Ishikawa (cell line): ENCODE results near the gene FAM199X.

Source experiments
- CEBPB ChIP-seq: IDR thresholded peaks from 2 replicates; pipeline ENCODE4 v1.6.1; 2012
- CREB1 ChIP-seq: IDR thresholded peaks from 2 replicates; pipeline ENCODE4 v1.6.1; 2012; ENCODE audit warnings: low read depth
- EGR1 ChIP-seq: IDR thresholded peaks from 2 replicates; pipeline ENCODE4 v1.6.1; 2012
- EP300 ChIP-seq: IDR thresholded peaks from 2 replicates; pipeline ENCODE4 v1.6.1; 2012; ENCODE audit warnings: borderline replicate concordance
- FOXM1 ChIP-seq: IDR thresholded peaks from 2 replicates; pipeline ENCODE4 v1.6.1; 2012; ENCODE audit warnings: low read depth, borderline replicate concordance
- NFIC ChIP-seq: IDR thresholded peaks from 2 replicates; pipeline ENCODE4 v1.6.1; 2012
- RAD21 ChIP-seq: IDR thresholded peaks from 2 replicates; pipeline ENCODE4 v1.6.1; 2012; ENCODE audit warnings: low read depth
- TAF1 ChIP-seq: IDR thresholded peaks from 2 replicates; pipeline ENCODE4 v1.6.1; 2012; ENCODE audit warnings: low read depth, mild to moderate bottlenecking
- TCF12 ChIP-seq: IDR thresholded peaks from 2 replicates; pipeline ENCODE4 v1.6.1; 2012; ENCODE audit warnings: low read depth
- TEAD4 ChIP-seq: IDR thresholded peaks from 2 replicates; pipeline ENCODE4 v1.6.1; 2012
- YY1 ChIP-seq: IDR thresholded peaks from 2 replicates; pipeline ENCODE4 v1.6.1; 2012; ENCODE audit warnings: low read depth
- ZBTB7A ChIP-seq: IDR thresholded peaks from 2 replicates; pipeline ENCODE4 v1.6.1; 2012; ENCODE audit warnings: low read depth
- TF ChIP-seq, protein P1 (sequence below): IDR thresholded peaks from 2 replicates; pipeline ENCODE4 v1.6.1; 2012
- TF ChIP-seq, protein P2 (sequence below): IDR thresholded peaks from 2 replicates; pipeline ENCODE4 v1.6.1; 2012
- TF ChIP-seq, protein P3 (sequence below): IDR thresholded peaks from 2 replicates; pipeline ENCODE4 v1.6.1; 2012; ENCODE audit warnings: low read depth, mild to moderate bottlenecking

FAM199X gene

DNA sequence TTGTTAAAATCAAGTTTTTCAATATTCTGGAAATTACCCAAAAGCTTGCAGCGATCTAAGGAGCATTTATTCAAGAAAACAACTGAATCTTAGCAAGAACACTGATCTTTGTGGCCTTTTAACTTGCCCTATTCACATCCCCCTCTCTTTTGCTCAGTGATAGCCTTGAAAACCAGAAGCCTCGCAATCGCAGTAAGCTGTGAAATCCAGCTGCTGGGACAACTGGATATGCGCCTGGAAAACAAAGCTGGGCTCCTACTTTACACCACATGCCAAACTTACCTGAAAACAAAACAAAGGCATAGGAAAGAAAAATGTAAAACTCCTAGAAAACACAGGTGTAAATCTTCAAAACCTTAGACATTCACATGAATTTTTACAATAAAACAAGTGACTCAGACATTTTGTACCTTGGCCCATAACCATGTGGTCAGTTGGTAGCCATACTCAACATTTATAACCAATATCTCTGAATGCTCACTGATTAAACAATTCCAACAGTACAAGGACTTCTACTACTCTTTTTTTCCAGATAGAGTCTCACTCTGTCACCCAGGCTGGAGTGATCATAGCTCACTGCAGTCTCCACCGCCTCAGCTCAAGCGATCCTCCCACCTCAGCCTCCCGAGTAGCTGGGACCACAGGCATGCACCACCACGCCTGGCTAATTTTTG lies 25.0 kb upstream of the FAM199X start:
- TF ChIP-seq, protein P1, sequence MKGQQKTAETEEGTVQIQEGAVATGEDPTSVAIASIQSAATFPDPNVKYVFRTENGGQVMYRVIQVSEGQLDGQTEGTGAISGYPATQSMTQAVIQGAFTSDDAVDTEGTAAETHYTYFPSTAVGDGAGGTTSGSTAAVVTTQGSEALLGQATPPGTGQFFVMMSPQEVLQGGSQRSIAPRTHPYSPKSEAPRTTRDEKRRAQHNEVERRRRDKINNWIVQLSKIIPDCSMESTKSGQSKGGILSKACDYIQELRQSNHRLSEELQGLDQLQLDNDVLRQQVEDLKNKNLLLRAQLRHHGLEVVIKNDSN = no peak

DNA sequence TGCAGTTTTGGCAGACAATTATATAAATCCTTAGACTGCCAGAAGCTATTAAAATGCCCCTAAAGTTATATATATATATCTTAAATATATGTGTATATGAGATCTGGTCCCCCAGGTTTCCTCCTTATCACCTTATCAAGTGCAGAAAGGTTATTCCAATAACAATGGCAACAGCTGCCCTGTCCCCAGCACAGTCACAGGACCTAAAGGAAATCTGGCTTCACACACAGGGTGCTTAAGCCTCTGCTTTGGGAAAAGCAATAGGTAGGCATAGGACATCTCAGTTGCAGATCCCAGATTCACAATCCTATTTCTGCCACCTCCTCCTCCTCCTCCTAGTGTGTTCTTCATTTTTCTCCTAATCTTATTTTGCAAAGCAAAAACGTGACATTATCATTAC lies 15.2 kb upstream of the FAM199X start:
- no peak for TF ChIP-seq TAF1
- no peak for TF ChIP-seq CREB1
- TF ChIP-seq, protein P2, sequence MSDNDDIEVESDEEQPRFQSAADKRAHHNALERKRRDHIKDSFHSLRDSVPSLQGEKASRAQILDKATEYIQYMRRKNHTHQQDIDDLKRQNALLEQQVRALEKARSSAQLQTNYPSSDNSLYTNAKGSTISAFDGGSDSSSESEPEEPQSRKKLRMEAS = no peak
- no peak for TF ChIP-seq CEBPB
- no peak for TF ChIP-seq EGR1
- TF ChIP-seq TEAD4 = no peak
- TF ChIP-seq YY1 = no peak
- no peak for TF ChIP-seq FOXM1
- TF ChIP-seq NFIC = no peak

DNA sequence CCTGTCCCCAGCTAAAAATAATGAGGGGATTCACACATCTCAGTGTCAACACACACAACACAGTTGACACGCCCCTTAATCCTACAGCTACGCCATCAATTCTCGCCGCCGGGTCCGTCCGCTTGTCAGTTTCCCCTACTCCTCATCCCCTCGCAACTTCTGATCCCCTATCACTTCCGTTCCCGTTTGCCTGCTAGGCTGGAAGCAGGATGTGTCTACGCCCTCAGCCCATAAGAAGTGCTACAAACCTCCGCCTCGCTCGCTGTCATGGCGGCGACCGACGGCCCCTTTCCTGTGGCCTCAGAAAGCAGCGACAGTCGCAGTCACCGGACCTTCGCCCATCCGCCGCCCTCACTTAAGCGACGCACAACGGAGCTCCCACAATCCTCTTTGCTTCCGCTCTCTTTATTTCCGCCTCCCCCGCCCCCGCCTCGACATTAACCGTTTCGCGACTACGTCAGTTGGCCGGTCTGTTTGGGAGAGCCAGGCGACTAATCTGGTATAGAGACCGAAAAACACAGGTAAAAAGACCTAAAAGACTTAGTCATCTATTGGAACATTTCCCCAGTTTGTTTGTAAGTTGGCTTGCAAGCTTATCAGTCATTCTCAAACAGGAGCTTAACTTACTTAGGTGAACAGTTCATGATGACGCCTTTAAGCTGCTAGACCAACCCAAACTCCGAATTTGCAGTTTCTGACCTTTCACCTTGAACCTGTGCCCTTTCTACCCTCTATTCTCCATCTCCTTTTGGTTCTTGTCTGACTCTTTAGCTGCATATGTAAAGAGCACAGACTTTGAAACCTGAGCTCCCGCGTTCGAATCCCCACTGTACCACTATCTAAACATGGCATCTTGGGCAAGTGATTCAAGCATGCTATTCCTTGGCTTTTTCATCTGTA lies 9.4 kb upstream of the FAM199X start, which contains the start of gene SLC25A53:
TSS of gene SLC25A53 (minus strand) at position 380 of the 900 bp plus-strand sequence. CDS start 51,752 bp downstream, outside the sequence.
- TF ChIP-seq TCF12 = peak; percentile 51; the same call in 1 of the 2 replicates
- TF ChIP-seq EGR1 = peak; percentile 79
- no peak for TF ChIP-seq EP300
- no peak for TF ChIP-seq TEAD4
- TF ChIP-seq NFIC = no peak
- TF ChIP-seq TAF1 = peak; percentile 62; the same call in 1 of the 2 replicates
- TF ChIP-seq, protein P2 = 0 out of 2 replicates have a peak, but pooled peaks have one; percentile 20
- peak; percentile 75 for TF ChIP-seq CREB1
- peak; percentile 90 for TF ChIP-seq YY1
- TF ChIP-seq, protein P1 = 0 out of 2 replicates have a peak, but pooled peaks have one; percentile 14

DNA sequence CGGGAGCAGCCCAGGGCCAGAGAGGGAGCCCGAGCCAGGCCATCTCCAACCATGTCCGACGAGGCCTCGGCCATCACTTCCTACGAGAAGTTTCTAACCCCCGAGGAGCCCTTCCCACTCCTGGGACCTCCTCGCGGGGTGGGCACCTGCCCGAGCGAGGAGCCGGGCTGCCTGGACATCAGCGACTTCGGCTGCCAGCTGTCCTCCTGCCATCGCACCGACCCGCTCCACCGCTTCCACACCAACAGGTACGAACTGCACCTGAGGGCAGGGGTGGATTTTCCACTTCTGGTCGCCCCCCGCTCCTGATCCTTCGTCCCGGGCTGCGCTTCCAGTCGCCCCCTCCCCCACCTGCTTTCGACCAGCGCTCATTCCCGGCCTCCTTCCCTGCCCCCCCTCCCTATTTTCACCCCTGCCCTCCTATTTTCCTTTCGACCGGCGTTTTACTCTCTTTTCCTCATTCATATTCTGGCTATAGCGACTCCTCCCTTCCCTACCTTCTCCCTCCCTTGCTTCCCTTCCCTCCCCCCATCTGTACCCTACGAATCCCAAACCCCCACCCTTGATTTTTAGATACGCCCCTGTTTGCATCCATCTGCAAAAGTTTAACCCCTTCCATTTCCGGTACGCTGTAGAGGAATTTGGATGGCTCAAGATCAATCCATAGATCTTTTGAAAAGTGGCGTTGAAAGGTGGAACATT lies 633 bp downstream of the FAM199X start:
- TF ChIP-seq CREB1 (no peak), ZBTB7A (no peak), TAF1 (no peak), YY1 (no peak), FOXM1 (no peak), TEAD4 (no peak)

DNA sequence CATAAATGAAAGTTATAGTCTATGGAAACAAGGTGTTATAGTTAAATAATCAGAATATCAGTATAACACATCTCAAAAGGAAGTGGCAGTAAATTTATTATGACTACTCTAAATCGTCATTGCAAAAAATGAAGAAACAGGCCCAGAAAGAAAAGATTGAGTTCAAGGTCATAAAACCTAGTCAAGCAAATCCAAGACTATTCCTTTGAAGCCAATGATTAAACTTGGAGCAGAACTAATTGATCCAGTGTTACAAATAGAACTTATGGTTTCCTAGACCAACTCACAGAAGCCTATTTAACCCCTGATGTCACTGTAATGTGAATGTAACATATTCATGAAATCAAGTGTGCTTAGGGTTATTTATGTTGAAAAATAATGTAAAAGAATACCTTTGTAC lies 1.9 kb downstream of the FAM199X start:
- TF ChIP-seq RAD21 (no peak), FOXM1 (no peak), EGR1 (no peak), TAF1 (no peak), CREB1 (no peak), TCF12 (no peak), EP300 (no peak), NFIC (no peak), CEBPB (no peak), ZBTB7A (no peak), YY1 (no peak)
- TF ChIP-seq, protein P1 = no peak
- TF ChIP-seq, protein P3, sequence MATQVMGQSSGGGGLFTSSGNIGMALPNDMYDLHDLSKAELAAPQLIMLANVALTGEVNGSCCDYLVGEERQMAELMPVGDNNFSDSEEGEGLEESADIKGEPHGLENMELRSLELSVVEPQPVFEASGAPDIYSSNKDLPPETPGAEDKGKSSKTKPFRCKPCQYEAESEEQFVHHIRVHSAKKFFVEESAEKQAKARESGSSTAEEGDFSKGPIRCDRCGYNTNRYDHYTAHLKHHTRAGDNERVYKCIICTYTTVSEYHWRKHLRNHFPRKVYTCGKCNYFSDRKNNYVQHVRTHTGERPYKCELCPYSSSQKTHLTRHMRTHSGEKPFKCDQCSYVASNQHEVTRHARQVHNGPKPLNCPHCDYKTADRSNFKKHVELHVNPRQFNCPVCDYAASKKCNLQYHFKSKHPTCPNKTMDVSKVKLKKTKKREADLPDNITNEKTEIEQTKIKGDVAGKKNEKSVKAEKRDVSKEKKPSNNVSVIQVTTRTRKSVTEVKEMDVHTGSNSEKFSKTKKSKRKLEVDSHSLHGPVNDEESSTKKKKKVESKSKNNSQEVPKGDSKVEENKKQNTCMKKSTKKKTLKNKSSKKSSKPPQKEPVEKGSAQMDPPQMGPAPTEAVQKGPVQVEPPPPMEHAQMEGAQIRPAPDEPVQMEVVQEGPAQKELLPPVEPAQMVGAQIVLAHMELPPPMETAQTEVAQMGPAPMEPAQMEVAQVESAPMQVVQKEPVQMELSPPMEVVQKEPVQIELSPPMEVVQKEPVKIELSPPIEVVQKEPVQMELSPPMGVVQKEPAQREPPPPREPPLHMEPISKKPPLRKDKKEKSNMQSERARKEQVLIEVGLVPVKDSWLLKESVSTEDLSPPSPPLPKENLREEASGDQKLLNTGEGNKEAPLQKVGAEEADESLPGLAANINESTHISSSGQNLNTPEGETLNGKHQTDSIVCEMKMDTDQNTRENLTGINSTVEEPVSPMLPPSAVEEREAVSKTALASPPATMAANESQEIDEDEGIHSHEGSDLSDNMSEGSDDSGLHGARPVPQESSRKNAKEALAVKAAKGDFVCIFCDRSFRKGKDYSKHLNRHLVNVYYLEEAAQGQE = no peak
- TF ChIP-seq, protein P2 = no peak

DNA sequence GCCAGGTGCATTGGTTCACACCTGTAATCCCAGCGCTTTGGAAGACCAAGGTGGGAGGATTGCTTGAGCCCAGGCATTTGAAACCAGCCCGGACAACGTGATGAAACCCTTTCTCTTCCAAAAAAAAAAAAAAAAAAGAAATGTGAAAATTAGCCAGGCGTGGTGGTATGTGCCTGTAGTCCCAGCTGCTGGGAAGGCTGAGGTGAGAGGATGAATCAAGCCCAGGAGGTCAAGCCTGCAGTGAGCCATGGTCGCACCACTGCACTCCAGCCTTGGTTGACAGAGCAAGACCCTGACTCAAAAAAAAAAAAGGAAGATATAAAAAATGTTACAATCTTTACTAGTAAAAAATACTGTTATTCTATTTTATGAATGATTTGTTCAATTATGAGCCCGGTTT lies 5.9 kb downstream of the FAM199X start:
- TF ChIP-seq YY1 (no peak), EP300 (no peak), ZBTB7A (no peak), FOXM1 (no peak), NFIC (no peak), TAF1 (no peak), TEAD4 (no peak), TCF12 (no peak), EGR1 (no peak)
- TF ChIP-seq, protein P1 = no peak
